Activated CD4-positive, CD25-positive, alpha-beta regulatory T cell treated with anti-CD3 and anti-CD28 coated beads, Interleukin-2, amount 50 U/mL, for 24 hours (primary cell): ENCODE measurements around the gene PTPRD.
"Not testable (repeated sequence)": the region's sequence is repeated elsewhere in the genome, so short reads cannot be mapped to it uniquely, and the experiment has no call there.

ENCODE experiments used
- ATAC-seq, 2 donors: fragments of 150-1000 bp; cut with Tn5 transposase; one replicate each; pipeline ENCODE4 v1.10.0; 2021; ENCODE audit warnings: mild to moderate bottlenecking in 1 of 2, moderate library complexity in 1 of 2

Gene PTPRD

DNA sequence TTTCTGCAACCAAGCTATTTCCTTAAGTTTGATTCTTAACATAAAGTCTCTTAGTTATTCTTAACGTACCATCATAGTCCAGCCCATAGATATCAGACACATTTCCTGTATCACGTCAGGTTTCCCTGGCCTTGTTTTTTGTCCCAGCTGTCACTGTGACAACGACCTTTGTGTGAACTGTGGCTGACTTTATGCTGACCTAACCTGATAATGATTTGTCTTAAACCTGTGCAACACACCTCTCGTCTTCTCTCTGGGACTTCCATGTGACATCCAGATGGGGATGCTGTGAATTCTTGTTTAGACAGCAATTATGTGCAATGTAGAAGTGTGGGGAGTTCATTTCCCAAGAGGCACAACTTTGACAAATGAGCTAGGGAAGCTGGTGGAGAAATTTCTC is 662.8 kb downstream of the PTPRD start:
- ATAC-seq = no peak

GRCh38 chr9:9949368-9949767 is 663.4 kb downstream of the PTPRD start:
- no peak for ATAC-seq

- ATAC-seq = no peak
These were observed 666.8 kb downstream of the PTPRD start for GRCh38 chr9:9945966-9946365.

- peak in 1 of 2 donors; percentile 48 for ATAC-seq
These were observed 669.9 kb downstream of the PTPRD start for GRCh38 chr9:9942764-9943424.

- no peak for ATAC-seq
These were observed 674.4 kb downstream of the PTPRD start for GRCh38 chr9:9938432-9938831.

DNA sequence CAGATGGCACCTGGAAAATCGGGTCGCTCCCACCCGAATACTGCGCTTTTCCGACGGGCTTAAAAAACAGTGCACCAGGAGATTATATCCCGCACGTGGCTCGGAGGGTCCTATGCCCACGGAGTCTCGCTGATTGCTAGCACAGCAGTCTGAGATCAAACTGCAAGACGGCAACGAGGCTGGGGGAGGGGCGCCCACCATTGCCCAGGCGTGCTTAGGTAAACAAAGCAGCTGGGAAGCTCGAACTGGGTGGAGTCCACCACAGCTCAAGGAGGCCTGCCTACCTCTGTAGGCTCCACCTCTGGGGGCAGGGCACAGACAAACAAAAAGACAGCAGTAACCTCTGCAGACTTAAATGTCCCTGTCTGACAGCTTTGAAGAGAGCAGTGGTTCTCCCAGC is 681.3 kb downstream of the PTPRD start:
- not testable (repeated sequence) for ATAC-seq

- ATAC-seq = no peak
These were observed 688.4 kb downstream of the PTPRD start for GRCh38 chr9:9924376-9924775.

DNA sequence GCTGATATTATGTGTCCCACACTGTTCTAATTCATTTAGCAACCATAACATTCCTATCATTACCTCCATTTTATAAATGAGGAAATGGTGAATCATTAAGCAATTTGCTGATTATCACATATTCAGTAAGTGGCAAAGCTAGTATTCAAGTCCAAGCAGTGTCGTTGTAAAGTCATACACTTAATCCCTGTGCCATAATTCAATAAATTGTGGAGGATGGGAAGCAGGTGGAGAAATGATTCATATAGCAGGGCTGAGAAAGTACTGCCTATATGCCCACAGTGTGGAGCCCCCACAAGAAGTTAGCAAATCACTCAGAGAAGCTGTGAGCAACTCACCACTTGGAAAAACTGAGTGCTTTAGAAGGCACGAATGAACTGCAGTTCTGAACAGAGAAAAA is 691.0 kb downstream of the PTPRD start:
- no peak for ATAC-seq

DNA sequence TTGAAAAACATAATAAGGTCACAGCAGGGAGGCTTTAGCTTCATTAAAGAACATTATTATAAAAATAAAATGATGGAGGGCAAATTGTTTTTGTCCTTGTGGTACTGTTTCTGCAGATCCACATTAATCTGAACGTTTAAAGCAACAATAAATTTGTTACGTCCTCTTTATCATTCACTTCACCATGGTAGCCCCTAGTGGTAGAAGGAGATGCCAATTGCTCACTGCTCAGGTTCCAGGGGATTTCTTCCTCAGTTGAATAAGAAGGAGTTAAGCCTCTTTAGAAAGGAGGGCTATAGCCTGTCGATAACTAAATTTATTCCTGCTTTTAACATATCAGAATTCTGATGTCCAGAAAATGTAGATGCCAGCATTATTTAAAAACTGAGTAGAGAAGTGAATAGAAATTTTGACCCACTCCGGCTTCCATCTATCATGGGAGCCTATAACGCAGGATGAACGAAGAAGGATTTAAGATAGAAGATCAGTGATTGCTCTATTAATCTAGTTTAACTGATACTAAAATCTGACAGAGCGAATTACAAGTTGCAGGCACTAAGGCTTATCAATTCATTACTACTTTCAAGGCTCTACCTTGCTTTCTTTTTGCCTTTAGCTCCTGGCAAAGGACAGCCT is 692.3 kb downstream of the PTPRD start:
- ATAC-seq = no peak

- no peak for ATAC-seq
These were observed 693.5 kb downstream of the PTPRD start for GRCh38 chr9:9919174-9919775.

DNA sequence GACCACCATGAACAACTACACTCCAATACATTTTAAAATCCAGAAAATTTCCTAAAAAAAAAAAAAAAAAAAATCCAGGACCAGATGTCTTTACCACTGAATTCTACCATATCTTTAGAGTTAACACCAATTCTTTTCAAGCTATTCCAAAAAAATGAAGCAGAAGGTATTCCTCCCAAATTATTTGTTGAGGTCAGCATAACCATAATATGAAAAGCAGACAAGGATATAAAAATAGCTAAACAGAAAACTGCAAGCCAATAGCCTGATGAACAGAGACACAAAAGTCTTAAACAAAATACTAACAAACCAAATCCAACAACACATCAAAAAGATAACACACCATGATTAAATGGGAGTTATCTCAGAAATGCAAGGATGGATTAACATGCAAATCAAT is 695.4 kb downstream of the PTPRD start:
- no peak for ATAC-seq

DNA sequence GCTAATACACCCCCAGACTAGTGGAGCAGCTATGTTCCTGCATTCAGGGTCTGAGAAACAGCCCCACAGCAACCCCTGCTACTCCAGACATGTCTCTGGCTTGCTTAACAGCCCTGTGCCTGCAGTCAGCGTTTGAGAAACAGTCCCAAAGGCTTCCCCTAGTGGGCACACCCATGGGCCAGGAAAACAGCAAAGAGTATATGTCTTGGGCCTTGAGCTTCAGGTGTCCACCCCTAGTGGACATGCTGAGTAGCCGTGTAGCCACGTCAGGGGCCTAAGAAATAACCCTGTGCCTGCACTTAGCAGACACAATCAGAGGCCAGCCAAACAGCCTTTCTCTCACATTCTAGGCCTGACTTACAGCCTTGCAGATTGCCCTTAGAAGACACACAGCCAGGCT is 698.6 kb downstream of the PTPRD start:
- ATAC-seq = no peak

GRCh38 chr9:9913276-9913832 is 699.4 kb downstream of the PTPRD start:
- ATAC-seq = no peak

DNA sequence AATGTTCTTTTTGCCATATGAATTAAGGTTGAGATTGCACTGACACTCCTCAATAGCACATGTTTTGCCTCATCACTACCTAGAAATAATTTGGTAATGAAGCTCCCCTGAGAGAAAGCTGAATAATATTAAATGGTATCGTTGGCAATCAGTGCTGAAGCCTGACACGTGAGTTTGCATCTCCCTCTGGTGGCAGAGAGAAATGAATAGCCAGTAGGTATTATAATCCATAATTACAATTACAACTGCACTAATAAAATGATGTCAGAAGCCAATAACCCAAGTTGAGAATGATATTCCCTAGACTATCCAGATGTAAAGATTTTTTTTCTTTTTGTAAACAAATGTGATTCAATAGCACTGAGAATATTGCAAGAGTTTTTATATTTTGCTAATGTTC is 700.3 kb downstream of the PTPRD start:
- no peak for ATAC-seq

DNA sequence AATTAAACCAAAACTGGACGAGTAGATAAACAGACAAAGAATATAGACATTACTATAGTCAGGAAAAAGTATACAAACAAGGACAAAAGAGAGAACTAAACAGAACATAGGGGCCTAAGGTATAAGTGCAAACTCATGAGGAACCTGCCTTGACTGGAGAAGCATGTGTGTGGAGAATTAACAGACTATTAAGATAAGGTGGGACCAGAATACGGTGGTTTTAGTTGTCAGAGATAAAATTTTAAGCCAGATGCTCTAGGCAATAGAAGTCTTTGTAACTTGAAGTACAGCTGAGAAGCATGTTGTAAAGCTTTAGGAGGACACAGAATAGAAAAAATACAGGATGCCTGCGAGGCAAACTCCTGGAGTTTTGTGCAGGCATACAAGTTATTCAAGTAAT is 707.1 kb downstream of the PTPRD start:
- ATAC-seq = no peak

- ATAC-seq = no peak
These were observed 708.8 kb downstream of the PTPRD start for GRCh38 chr9:9904041-9904440.

DNA sequence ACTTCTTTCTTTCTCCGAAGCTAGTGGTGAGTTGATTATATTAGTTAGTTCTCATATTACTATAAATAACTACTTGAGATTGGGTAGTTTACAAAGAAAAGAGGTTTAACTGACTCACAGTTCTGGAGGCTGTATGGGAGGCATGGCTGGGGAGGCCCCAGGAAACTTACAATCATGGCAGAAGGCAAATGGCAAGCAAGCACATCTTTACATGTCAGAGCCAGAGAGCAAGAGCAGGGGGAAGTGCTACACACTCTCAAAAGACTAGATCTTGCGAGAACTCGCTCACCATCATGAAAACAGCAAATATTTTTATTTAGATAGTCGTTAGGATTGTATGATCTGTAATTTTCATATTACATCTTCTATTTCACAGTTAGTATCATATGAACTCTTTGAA is 711.2 kb downstream of the PTPRD start:
- no peak for ATAC-seq

- ATAC-seq = no peak
These were observed 719.0 kb downstream of the PTPRD start for GRCh38 chr9:9893837-9894236.

DNA sequence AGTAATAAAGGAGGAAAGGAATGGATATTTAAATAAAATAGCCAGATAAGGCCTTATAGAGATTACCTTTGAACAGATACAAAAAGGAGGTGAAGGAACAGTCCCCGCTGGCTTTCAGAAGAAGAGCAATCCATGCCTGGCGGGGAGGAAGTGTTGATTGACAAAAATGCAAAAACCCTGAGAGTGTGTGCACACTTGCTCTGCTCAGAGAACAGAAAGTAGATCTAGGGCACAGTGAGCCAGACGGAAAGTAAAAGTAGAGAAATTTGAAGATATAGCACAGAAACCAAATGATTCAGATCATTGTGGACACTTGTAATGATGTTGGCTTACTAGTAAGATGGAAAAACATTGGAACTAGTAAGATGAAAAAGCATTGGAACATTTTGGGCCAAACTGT is 720.6 kb downstream of the PTPRD start:
- ATAC-seq = no peak

GRCh38 chr9:9881692-9882091 is 731.1 kb downstream of the PTPRD start:
- no peak for ATAC-seq

DNA sequence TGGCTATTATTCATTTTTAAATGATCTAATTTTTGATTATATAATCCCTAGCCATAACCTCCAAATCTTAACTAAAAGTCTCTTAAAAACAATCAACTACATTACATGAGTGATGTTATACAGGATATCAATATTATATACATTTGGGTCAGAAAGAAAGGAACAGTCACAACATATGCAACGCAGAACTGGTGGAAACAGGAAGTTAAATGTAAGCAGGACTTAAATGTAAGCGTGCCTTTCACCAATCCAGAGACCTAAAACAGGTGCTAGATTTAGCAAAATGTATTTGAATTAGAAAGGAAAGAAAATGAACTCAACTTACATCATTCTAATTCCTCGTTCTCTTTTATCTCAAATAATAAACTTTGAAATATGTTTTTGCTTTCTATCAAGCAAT is 738.5 kb downstream of the PTPRD start:
- no peak for ATAC-seq

DNA sequence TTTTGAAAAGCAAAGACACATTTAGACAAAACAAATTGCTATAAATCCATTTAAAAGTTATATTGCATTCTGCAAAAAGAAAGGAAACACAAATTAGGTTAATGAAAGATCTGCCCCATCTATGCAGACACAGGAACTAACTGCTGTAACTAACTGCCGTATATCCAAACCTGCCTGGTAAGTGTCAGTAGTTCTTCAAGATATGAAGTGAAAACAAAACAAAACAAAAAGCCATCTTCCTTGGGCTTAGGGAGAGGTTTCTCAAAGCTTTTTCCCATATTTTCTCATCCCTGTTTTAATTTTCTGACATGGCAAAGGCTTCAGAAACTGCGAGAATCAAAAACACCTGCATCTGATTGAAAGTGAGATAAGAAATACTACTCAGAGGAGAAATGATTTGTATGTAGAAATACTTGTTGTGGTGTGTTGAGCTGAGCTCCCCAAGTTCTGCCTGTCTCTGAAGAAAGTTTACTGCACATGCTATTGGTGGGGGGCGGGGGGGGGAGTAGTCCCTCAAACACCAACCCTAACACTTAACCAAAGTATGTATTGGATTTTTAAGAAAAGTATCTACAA is 750.5 kb downstream of the PTPRD start:
- no peak for ATAC-seq

- no peak for ATAC-seq
These were observed 757.4 kb downstream of the PTPRD start for GRCh38 chr9:9855177-9856078.
